ENCODE results near the gene B3GNT8.
"Not testable (repeated sequence)": the region's sequence is repeated elsewhere in the genome, so short reads cannot be mapped to it uniquely, and the experiment has no call there.

Gene B3GNT8

GRCh38 chr19:41397086-41398049, 29.8 kb downstream of the B3GNT8 start, which contains the start of the genes BCKDHA and EXOSC5:
Gene BCKDHA (plus strand): TSS chr19:41397818. CDS start chr19:41397828, 10 bp downstream.
Gene EXOSC5 (minus strand): TSS chr19:41397359. CDS start chr19:41397328, 31 bp downstream.
- Histone ChIP-seq H3K36me3 (ENCODE audit: control insufficient read depth in 1 of 2, insufficient read depth in 2 of 2, low read length in 2 of 2) (peaks cover 0 to 3% of the 10 kb centered on the region in 2 donors), H3K27ac (ENCODE audit: low read depth, low read length) (peak within 1 kb of the TSS; percentile 74), H3K4me1 (ENCODE audit: control insufficient read depth in 1 of 2, insufficient read depth in 2 of 2, low read length in 2 of 2) (peaks cover 15 to 28% of the 10 kb centered on the region in 2 donors), H3K4me3 (ENCODE audit: low read depth in 1 of 2, low read length in 2 of 2) (peak within 1 kb of the TSS; percentile 95 to 99), H3K27me3 (ENCODE audit: control insufficient read depth in 1 of 2, insufficient read depth in 2 of 2, low read length in 2 of 2) (no peaks in the 10 kb centered on the region), H3K9me3 (ENCODE audit: control insufficient read depth in 1 of 2, low read length in 2 of 2) (no peaks in the 10 kb centered on the region), H3K9ac (ENCODE audit: low read depth in 1 of 2, low read length in 2 of 2) (peak within 1 kb of the TSS; percentile 89 to 95)

GRCh38 chr19:41395355-41395754, 31.8 kb downstream of the B3GNT8 start:
- peaks cover 5 to 17% of the 10 kb centered on the region in 2 donors for H3K36me3 ChIP-seq (ENCODE audit: control insufficient read depth in 1 of 2, insufficient read depth in 2 of 2, low read length in 2 of 2)
- no peak overlapping the region for H3K9ac ChIP-seq (ENCODE audit: low read depth in 1 of 2, low read length in 2 of 2)
- H3K27ac ChIP-seq (ENCODE audit: low read depth, low read length), result no peak overlapping the region
- H3K27me3 ChIP-seq (ENCODE audit: control insufficient read depth in 1 of 2, insufficient read depth in 2 of 2, low read length in 2 of 2), result no peaks in the 10 kb centered on the region
- peaks cover 15 to 28% of the 10 kb centered on the region in 2 donors for H3K4me1 ChIP-seq (ENCODE audit: control insufficient read depth in 1 of 2, insufficient read depth in 2 of 2, low read length in 2 of 2)
- no peak overlapping the region for H3K4me3 ChIP-seq (ENCODE audit: low read depth in 1 of 2, low read length in 2 of 2)
- H3K9me3 ChIP-seq (ENCODE audit: control insufficient read depth in 1 of 2, low read length in 2 of 2), result no peaks in the 10 kb centered on the region

GRCh38 chr19:41392775-41393174, 34.4 kb downstream of the B3GNT8 start:
- peaks cover 4 to 16% of the 10 kb centered on the region in 2 donors for H3K4me1 ChIP-seq (ENCODE audit: control insufficient read depth in 1 of 2, insufficient read depth in 2 of 2, low read length in 2 of 2)
- no peaks in the 10 kb centered on the region for H3K27me3 ChIP-seq (ENCODE audit: control insufficient read depth in 1 of 2, insufficient read depth in 2 of 2, low read length in 2 of 2)
- H3K4me3 ChIP-seq (ENCODE audit: low read depth in 1 of 2, low read length in 2 of 2), result no peak overlapping the region
- H3K9ac ChIP-seq (ENCODE audit: low read depth in 1 of 2, low read length in 2 of 2), result no peak overlapping the region
- H3K9me3 ChIP-seq (ENCODE audit: control insufficient read depth in 1 of 2, low read length in 2 of 2), result no peaks in the 10 kb centered on the region
- no peak overlapping the region for H3K27ac ChIP-seq (ENCODE audit: low read depth, low read length)
- peaks cover 9 to 38% of the 10 kb centered on the region in 2 donors for H3K36me3 ChIP-seq (ENCODE audit: control insufficient read depth in 1 of 2, insufficient read depth in 2 of 2, low read length in 2 of 2)

DNA sequence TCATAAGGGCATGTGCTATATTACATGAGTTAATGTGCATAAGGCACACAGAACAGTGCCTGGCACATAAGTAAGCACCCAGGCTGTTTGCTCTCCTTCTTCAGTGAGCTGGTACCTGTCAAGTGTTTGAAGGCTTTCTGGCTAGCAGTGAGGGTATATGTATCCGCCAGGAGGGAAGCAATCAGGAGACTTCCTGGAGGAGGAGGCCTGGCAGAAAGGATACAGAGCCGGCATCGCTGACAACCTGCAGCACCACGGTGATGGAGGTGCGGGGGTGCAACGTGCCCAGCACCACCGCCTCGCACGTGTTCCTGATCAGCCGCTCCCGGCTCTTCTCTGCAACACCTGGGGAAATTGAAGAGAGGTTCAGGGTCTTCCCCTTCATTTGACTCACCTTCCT, 35.6 kb downstream of the B3GNT8 start:
- H3K36me3 ChIP-seq (ENCODE audit: control insufficient read depth in 1 of 2, insufficient read depth in 2 of 2, low read length in 2 of 2), result peaks cover 14 to 43% of the 10 kb centered on the region in 2 donors
- no peak overlapping the region for H3K27ac ChIP-seq (ENCODE audit: low read depth, low read length)
- H3K27me3 ChIP-seq (ENCODE audit: control insufficient read depth in 1 of 2, insufficient read depth in 2 of 2, low read length in 2 of 2), result no peaks in the 10 kb centered on the region
- H3K4me1 ChIP-seq (ENCODE audit: control insufficient read depth in 1 of 2, insufficient read depth in 2 of 2, low read length in 2 of 2), result peaks cover 4 to 11% of the 10 kb centered on the region in 2 donors
- no peaks in the 10 kb centered on the region for H3K9me3 ChIP-seq (ENCODE audit: control insufficient read depth in 1 of 2, low read length in 2 of 2)
- no peak overlapping the region for H3K9ac ChIP-seq (ENCODE audit: low read depth in 1 of 2, low read length in 2 of 2)
- no peak overlapping the region for H3K4me3 ChIP-seq (ENCODE audit: low read depth in 1 of 2, low read length in 2 of 2)

DNA sequence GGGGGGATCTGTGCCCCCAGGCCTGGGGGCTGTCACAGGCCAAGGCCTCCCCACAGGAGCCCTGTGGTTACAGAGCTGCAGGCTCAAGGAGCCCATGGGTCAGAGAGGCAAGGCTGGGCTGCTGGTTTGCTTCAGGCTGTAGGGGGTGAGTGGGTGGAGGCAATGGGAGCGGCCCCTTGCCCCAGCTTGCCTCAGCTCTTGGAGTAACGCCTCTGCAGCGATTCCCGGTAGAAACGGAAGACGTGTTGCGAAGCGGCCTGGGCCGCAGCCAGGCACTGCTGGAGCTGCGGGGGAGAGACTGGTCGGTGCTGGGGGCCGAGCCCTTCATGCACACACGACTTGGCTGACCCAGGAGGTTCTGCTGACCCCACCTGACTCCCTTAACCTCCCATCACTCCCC, 40.7 kb downstream of the B3GNT8 start:
- H3K4me3 ChIP-seq (ENCODE audit: low read depth in 1 of 2, low read length in 2 of 2), result no peak overlapping the region
- H3K4me1 ChIP-seq (ENCODE audit: control insufficient read depth in 1 of 2, insufficient read depth in 2 of 2, low read length in 2 of 2), result no peaks in the 10 kb centered on the region
- no peak overlapping the region for H3K9ac ChIP-seq (ENCODE audit: low read depth in 1 of 2, low read length in 2 of 2)
- H3K9me3 ChIP-seq (ENCODE audit: control insufficient read depth in 1 of 2, low read length in 2 of 2), result no peaks in the 10 kb centered on the region
- H3K36me3 ChIP-seq (ENCODE audit: control insufficient read depth in 1 of 2, insufficient read depth in 2 of 2, low read length in 2 of 2), result peaks cover 14 to 41% of the 10 kb centered on the region in 2 donors
- H3K27ac ChIP-seq (ENCODE audit: low read depth, low read length), result no peak overlapping the region
- H3K27me3 ChIP-seq (ENCODE audit: control insufficient read depth in 1 of 2, insufficient read depth in 2 of 2, low read length in 2 of 2), result no peaks in the 10 kb centered on the region

DNA sequence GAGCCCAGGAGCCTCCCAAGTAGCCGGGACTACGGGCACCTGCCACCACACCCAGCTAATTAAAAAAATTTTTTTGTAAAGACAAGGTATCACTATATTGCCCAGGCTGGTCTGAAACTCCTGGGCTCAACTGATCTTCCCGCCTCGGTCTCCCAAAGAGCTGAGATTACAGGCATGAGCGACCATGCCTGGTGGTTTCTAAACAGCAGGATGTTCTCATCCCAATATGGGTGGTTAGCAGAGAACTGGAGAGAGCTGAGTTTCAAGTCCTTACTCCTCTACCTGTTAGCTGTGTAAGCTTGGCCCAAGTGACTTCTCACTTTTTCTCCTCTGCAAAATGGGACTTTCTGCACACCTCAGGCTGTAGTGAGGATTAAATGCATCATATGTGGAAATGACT, 42.8 kb downstream of the B3GNT8 start:
- no peak overlapping the region for H3K4me3 ChIP-seq (ENCODE audit: low read depth in 1 of 2, low read length in 2 of 2)
- no peaks in the 10 kb centered on the region for H3K4me1 ChIP-seq (ENCODE audit: control insufficient read depth in 1 of 2, insufficient read depth in 2 of 2, low read length in 2 of 2)
- no peak overlapping the region for H3K27ac ChIP-seq (ENCODE audit: low read depth, low read length)
- H3K36me3 ChIP-seq (ENCODE audit: control insufficient read depth in 1 of 2, insufficient read depth in 2 of 2, low read length in 2 of 2), result peaks cover 5 to 20% of the 10 kb centered on the region in 2 donors
- H3K9me3 ChIP-seq (ENCODE audit: control insufficient read depth in 1 of 2, low read length in 2 of 2), result no peaks in the 10 kb centered on the region
- no peak overlapping the region for H3K9ac ChIP-seq (ENCODE audit: low read depth in 1 of 2, low read length in 2 of 2)
- H3K27me3 ChIP-seq (ENCODE audit: control insufficient read depth in 1 of 2, insufficient read depth in 2 of 2, low read length in 2 of 2), result no peaks in the 10 kb centered on the region

GRCh38 chr19:41381536-41381935, 45.6 kb downstream of the B3GNT8 start:
- H3K27me3 ChIP-seq (ENCODE audit: control insufficient read depth in 1 of 2, insufficient read depth in 2 of 2, low read length in 2 of 2); H3K9me3 ChIP-seq (ENCODE audit: control insufficient read depth in 1 of 2, low read length in 2 of 2); H3K27ac ChIP-seq (ENCODE audit: low read depth, low read length); H3K4me3 ChIP-seq (ENCODE audit: low read depth in 1 of 2, low read length in 2 of 2); H3K9ac ChIP-seq (ENCODE audit: low read depth in 1 of 2, low read length in 2 of 2); H3K4me1 ChIP-seq (ENCODE audit: control insufficient read depth in 1 of 2, insufficient read depth in 2 of 2, low read length in 2 of 2); H3K36me3 ChIP-seq (ENCODE audit: control insufficient read depth in 1 of 2, insufficient read depth in 2 of 2, low read length in 2 of 2): not testable (repeated sequence)

GRCh38 chr19:41377977-41378709, 49.0 kb downstream of the B3GNT8 start:
- Histone ChIP-seq H3K27me3 (ENCODE audit: control insufficient read depth in 1 of 2, insufficient read depth in 2 of 2, low read length in 2 of 2) (no peaks in the 10 kb centered on the region), H3K36me3 (ENCODE audit: control insufficient read depth in 1 of 2, insufficient read depth in 2 of 2, low read length in 2 of 2) (no peaks in the 10 kb centered on the region), H3K4me1 (ENCODE audit: control insufficient read depth in 1 of 2, insufficient read depth in 2 of 2, low read length in 2 of 2) (peaks cover 5 to 9% of the 10 kb centered on the region in 2 donors), H3K4me3 (ENCODE audit: low read depth in 1 of 2, low read length in 2 of 2) (no peak overlapping the region), H3K27ac (ENCODE audit: low read depth, low read length) (no peak overlapping the region), H3K9me3 (ENCODE audit: control insufficient read depth in 1 of 2, low read length in 2 of 2) (no peaks in the 10 kb centered on the region), H3K9ac (ENCODE audit: low read depth in 1 of 2, low read length in 2 of 2) (no peak overlapping the region)

- Histone ChIP-seq H3K9ac (ENCODE audit: low read depth in 1 of 2, low read length in 2 of 2) (peak overlapping the region; percentile 18 to 60), H3K4me3 (ENCODE audit: low read depth in 1 of 2, low read length in 2 of 2) (peak overlapping the region; percentile 63 to 80), H3K9me3 (ENCODE audit: control insufficient read depth in 1 of 2, low read length in 2 of 2) (no peaks in the 10 kb centered on the region), H3K27ac (ENCODE audit: low read depth, low read length) (no peak overlapping the region), H3K27me3 (ENCODE audit: control insufficient read depth in 1 of 2, insufficient read depth in 2 of 2, low read length in 2 of 2) (no peaks in the 10 kb centered on the region), H3K4me1 (ENCODE audit: control insufficient read depth in 1 of 2, insufficient read depth in 2 of 2, low read length in 2 of 2) (peaks cover 5 to 9% of the 10 kb centered on the region in 2 donors), H3K36me3 (ENCODE audit: control insufficient read depth in 1 of 2, insufficient read depth in 2 of 2, low read length in 2 of 2) (no peaks in the 10 kb centered on the region)
Measured at GRCh38 chr19:41376998-41377365, 50.2 kb downstream of the B3GNT8 start.

Measured in duodenal mucosa (tissue), 2 donors.